Measurements from ENCODE around the gene E2F3.

Gene E2F3

DNA sequence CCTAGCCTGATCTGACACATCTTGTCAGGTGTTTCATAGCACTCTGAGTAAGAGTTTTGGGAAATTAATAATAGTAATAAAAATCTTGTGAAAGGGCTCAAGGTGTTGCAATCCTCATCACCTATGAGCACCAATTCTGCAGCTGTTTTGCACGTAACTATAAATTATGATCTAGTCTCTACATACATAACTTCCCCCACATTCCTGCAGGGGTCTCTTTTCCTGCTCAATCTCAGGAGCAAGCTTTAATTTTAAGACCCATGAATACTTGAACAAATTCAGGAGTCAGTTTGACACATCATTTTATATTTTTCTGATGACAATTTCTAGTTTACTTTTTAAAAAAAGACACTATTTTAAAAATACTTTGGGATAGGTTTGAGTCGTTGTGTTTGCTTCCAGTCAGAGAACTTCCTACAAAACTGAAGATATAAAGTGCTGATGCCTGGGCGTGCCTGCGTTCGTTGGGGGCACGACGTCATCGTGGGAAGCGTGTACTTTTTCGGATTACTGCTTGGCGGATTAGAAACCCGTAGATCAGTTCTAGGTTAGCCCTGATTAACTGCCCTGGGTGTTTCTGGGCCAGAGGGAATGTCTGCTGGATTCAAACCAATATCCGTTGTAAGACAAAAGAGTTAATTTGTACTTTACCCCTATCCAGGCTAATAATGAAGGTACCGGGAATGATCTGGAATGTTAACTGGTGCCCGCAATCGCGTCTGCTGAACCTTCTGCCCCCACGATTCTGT is 1.0 kb upstream of the E2F3 start:
- 0% methylated on average over 16 of the region's 18 CpGs for WGBS (ENCODE audit: insufficient coverage)
- Histone ChIP-seq H3K4me3 (ENCODE audit: control insufficient read depth in 1 of 7, extremely low read depth in 1 of 7, insufficient read depth in 4 of 7, low read depth in 2 of 7, low read length in 6 of 7) (peak overlapping the region; percentile 70 to 99 (median 80)), H3K27ac (ENCODE audit: insufficient read depth in 1 of 2, low read depth in 1 of 2, low read length in 2 of 2, poor library complexity in 1 of 2, severe bottlenecking in 2 of 2) (peak overlapping the region; percentile 41 to 85), H3K36me3 (ENCODE audit: control insufficient read depth in 4 of 4, insufficient read depth in 4 of 4, low read length in 3 of 4) (peaks cover 0 to 1% (median 0%) of the 10 kb centered on the region in 4 experiments), H3K27me3 (replicated peaks in 2 of 5; ENCODE audit: control insufficient read depth in 4 of 5, insufficient read depth in 5 of 5, low read length in 4 of 5) (no peaks in the 10 kb centered on the region), H3K9me3 (ENCODE audit: control extremely low read depth in 1 of 5, control insufficient read depth in 4 of 5, insufficient read depth in 2 of 5, low read depth in 1 of 5, low read length in 4 of 5) (no peaks in the 10 kb centered on the region), H3K4me1 (ENCODE audit: control extremely low read depth in 1 of 4, control insufficient read depth in 4 of 4, insufficient read depth in 4 of 4, low read length in 3 of 4) (peaks cover 6 to 26% (median 18%) of the 10 kb centered on the region in 4 experiments)
- CTCF ChIA-PET: interaction anchor here (0.9 to 4.7 kb wide), 14 partner anchors 9 to 132 kb away, joined by 3 to 24 read pairs (median 4); no protein-coding TSS in a partner anchor
- POLR2A ChIA-PET: interaction anchor here (0.6 to 0.9 kb wide), 2 partner anchors 24 to 130 kb away, joined by 3 read pairs; no protein-coding TSS in a partner anchor
- DNase-seq: peak; percentile 77 to 87 (median 85)

DNA sequence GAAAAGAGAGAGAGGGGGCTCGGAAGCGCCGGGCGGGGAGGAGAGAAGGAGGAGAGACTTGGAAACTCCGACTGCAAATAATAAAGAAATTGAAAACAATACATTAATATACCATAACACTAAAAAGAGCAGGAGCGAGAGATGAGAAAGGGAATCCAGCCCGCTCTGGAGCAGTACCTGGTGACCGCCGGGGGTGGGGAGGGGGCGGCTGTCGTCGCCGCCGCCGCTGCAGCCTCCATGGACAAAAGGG is 338 bp downstream of the E2F3 start:
- Histone ChIP-seq H3K36me3 (ENCODE audit: control insufficient read depth in 4 of 4, insufficient read depth in 4 of 4, low read length in 3 of 4) (peaks cover 0 to 15% (median 2%) of the 10 kb centered on the region in 4 experiments), H3K27ac (ENCODE audit: insufficient read depth in 1 of 2, low read depth in 1 of 2, low read length in 2 of 2, poor library complexity in 1 of 2, severe bottlenecking in 2 of 2) (peak overlapping the region in 1 of 2 experiments; percentile 97), H3K27me3 (replicated peaks in 2 of 5; ENCODE audit: control insufficient read depth in 4 of 5, insufficient read depth in 5 of 5, low read length in 4 of 5) (no peaks in the 10 kb centered on the region), H3K4me3 (ENCODE audit: control insufficient read depth in 1 of 7, extremely low read depth in 1 of 7, insufficient read depth in 4 of 7, low read depth in 2 of 7, low read length in 6 of 7) (peak overlapping the region; percentile 71 to 99 (median 80)), H3K9me3 (ENCODE audit: control extremely low read depth in 1 of 5, control insufficient read depth in 4 of 5, insufficient read depth in 2 of 5, low read depth in 1 of 5, low read length in 4 of 5) (no peaks in the 10 kb centered on the region), H3K4me1 (ENCODE audit: control extremely low read depth in 1 of 4, control insufficient read depth in 4 of 4, insufficient read depth in 4 of 4, low read length in 3 of 4) (peaks cover 12 to 39% (median 28%) of the 10 kb centered on the region in 4 experiments)
- POLR2A ChIA-PET: interaction anchor here (2.1 kb wide), 1 partner anchor 132 kb away, joined by 7 read pairs; the partner anchor contains the start of gene CDKAL1
- CTCF ChIA-PET: no interaction called here
- no peak for DNase-seq
- WGBS (ENCODE audit: insufficient coverage): 0% methylated on average over 10 of the region's 15 CpGs

DNA sequence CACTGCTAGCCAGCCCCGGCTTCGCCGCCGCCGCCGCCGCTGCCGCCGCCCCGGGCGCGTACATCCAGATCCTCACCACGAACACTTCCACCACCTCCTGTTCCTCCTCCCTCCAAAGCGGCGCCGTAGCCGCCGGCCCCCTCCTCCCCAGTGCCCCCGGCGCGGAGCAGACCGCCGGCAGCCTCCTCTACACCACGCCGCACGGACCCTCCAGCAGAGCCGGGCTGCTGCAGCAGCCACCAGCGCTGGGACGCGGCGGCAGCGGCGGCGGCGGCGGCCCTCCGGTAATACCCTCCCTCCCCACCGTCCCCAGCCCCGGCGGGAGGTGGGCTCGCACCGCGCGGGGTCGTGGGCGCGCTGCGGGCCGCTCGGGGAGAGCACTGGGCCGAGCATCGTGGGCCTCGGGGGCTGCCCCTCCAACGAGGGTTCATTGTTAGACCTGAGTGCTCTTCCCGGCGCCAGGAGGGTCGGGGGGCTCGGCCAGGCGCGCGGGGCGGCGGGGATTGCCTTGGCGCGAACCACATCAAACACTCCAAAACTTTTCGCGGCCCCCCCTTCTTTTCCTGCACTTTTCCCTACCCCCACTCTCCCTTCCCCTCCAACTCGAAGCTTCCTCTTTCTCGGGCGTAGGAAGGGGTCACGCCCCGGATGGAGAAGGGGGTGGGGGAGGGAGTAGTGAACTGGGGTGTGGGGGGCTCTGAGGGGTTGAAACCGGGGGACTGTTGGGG is 827 bp downstream of the E2F3 start:
- ChIA-PET CTCF (interaction anchor here (3.6 kb wide), 1 partner anchor 16 kb away, joined by 29 read pairs; no protein-coding TSS in a partner anchor), POLR2A (interaction anchor here (0.7 to 2.6 kb wide), 10 partner anchors 16 to 1191 kb away, joined by 3 to 16 read pairs (median 3); partner anchors contain the start of genes CDKAL1, MBOAT1 and SOX4)
- Histone ChIP-seq H3K4me3 (ENCODE audit: control insufficient read depth in 1 of 7, extremely low read depth in 1 of 7, insufficient read depth in 4 of 7, low read depth in 2 of 7, low read length in 6 of 7) (peak overlapping the region; percentile 71 to 99 (median 80)), H3K36me3 (ENCODE audit: control insufficient read depth in 4 of 4, insufficient read depth in 4 of 4, low read length in 3 of 4) (peaks cover 0 to 18% (median 2%) of the 10 kb centered on the region in 4 experiments), H3K9me3 (ENCODE audit: control extremely low read depth in 1 of 5, control insufficient read depth in 4 of 5, insufficient read depth in 2 of 5, low read depth in 1 of 5, low read length in 4 of 5) (no peaks in the 10 kb centered on the region), H3K4me1 (ENCODE audit: control extremely low read depth in 1 of 4, control insufficient read depth in 4 of 4, insufficient read depth in 4 of 4, low read length in 3 of 4) (peaks cover 14 to 44% (median 30%) of the 10 kb centered on the region in 4 experiments), H3K27me3 (replicated peaks in 2 of 5; ENCODE audit: control insufficient read depth in 4 of 5, insufficient read depth in 5 of 5, low read length in 4 of 5) (no peaks in the 10 kb centered on the region), H3K27ac (ENCODE audit: insufficient read depth in 1 of 2, low read depth in 1 of 2, low read length in 2 of 2, poor library complexity in 1 of 2, severe bottlenecking in 2 of 2) (peak overlapping the region; percentile 81 to 97)
- 0% methylated on average over 43 of the region's 73 CpGs for WGBS (ENCODE audit: insufficient coverage)
- DNase-seq: peak in 2 of 3 donors; percentile 41 to 66

DNA sequence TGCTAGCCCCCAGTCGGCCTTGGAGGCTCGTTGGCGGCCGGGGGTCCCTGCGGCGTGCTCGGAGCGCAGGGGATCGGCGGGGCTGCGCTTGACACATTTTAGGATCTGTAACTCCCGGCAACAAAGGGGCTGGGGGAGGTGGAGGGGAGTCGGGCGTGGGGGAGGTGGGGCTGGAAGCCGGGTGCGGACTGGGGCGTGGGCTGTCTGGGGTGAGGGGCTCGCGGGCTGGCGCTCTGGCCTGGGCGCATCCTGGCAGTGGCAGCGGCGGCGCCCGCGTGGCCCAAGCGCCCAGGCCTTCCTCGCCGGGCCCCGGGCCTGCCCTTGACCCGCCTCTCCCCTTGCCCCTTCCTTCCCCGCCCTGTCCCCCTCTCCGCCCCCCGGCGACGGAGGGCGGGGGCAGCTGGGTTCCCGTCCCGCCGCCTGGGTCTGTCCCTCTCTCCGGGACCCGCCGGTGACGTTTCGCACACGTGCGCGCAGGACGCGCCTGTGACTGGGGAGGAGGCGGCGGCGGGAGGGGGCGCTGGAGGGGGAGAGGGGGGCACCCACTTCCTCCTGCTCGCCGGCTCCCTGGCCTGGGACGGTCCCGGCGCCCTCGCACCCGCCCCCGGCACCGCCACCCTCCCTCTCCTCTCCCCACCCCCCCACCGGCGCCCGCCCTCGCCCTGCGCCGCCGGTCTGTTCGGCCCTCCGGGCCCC is 1.5 kb downstream of the E2F3 start:
- H3K27me3 ChIP-seq (replicated peaks in 2 of 5; ENCODE audit: control insufficient read depth in 4 of 5, insufficient read depth in 5 of 5, low read length in 4 of 5): no peaks in the 10 kb centered on the region
- H3K36me3 ChIP-seq (ENCODE audit: control insufficient read depth in 4 of 4, insufficient read depth in 4 of 4, low read length in 3 of 4): peaks cover 0 to 21% (median 2%) of the 10 kb centered on the region in 4 experiments
- ChIA-PET POLR2A (interaction anchor here (0.6 to 2.6 kb wide), 15 partner anchors 15 to 1190 kb away, joined by 3 to 16 read pairs (median 3); partner anchors contain the start of genes CDKAL1, MBOAT1 and SOX4), CTCF (interaction anchor here (1.3 to 3.6 kb wide), 7 partner anchors 10 to 56 kb away, joined by 3 to 29 read pairs (median 11); no protein-coding TSS in a partner anchor)
- H3K9me3 ChIP-seq (ENCODE audit: control extremely low read depth in 1 of 5, control insufficient read depth in 4 of 5, insufficient read depth in 2 of 5, low read depth in 1 of 5, low read length in 4 of 5): no peaks in the 10 kb centered on the region
- H3K27ac ChIP-seq (ENCODE audit: insufficient read depth in 1 of 2, low read depth in 1 of 2, low read length in 2 of 2, poor library complexity in 1 of 2, severe bottlenecking in 2 of 2): peak overlapping the region; percentile 93 to 97
- peak overlapping the region; percentile 78 to 99 (median 86) for H3K4me3 ChIP-seq (ENCODE audit: control insufficient read depth in 1 of 7, extremely low read depth in 1 of 7, insufficient read depth in 4 of 7, low read depth in 2 of 7, low read length in 6 of 7)
- WGBS (ENCODE audit: insufficient coverage): 0% methylated on average over 12 of the region's 72 CpGs
- peaks cover 18 to 51% (median 36%) of the 10 kb centered on the region in 4 experiments for H3K4me1 ChIP-seq (ENCODE audit: control extremely low read depth in 1 of 4, control insufficient read depth in 4 of 4, insufficient read depth in 4 of 4, low read length in 3 of 4)
- peak; percentile 97 to 99 (median 97) for DNase-seq

DNA sequence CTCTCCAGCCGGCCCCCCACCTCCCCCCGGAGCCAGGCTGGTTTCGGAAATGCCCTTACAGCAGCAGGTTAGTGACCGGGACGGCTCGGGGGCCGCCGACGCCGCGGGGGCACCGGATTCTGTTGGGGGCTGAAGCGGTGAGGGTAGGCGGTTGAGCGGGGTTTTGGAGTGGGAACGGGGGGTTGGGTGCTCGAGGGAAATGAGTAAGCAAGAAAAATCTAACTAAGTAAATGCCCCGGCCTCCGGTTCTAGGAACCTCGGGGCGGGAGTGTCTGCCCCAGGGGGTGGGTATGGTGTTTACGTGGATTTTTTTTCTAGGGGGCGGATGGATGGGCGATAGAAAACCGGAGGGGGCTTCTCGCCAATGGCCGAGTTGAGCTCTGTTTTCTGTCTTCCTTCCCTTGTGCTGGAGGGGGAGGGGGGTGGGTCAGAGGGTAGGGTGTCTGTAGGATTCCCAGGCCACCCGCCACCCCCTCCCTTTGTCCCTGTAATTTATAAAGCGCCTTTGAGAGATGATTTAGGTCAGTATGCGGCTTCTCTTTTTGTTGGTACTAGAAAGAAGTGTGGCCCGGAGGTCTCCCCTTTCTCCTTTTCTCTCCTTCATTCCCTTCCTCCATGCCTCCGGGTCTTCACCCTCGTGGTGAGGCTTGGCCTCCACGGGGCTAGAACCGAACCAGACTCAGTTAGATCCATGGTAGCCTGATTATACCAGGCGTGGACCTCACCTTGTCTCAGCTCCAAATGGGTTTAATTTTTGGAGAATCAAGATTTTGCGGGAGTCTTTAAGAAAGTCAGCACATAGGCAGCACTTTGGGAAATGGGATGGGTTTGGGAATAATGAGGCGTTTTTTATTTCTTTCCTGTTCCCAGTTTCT is 2.3 kb downstream of the E2F3 start:
- peaks cover 24 to 59% (median 43%) of the 10 kb centered on the region in 4 experiments for H3K4me1 ChIP-seq (ENCODE audit: control extremely low read depth in 1 of 4, control insufficient read depth in 4 of 4, insufficient read depth in 4 of 4, low read length in 3 of 4)
- DNase-seq: peak; percentile 95 to 99 (median 98)
- H3K27me3 ChIP-seq (replicated peaks in 2 of 5; ENCODE audit: control insufficient read depth in 4 of 5, insufficient read depth in 5 of 5, low read length in 4 of 5): no peaks in the 10 kb centered on the region
- H3K4me3 ChIP-seq (ENCODE audit: control insufficient read depth in 1 of 7, extremely low read depth in 1 of 7, insufficient read depth in 4 of 7, low read depth in 2 of 7, low read length in 6 of 7): peak overlapping the region; percentile 43 to 99 (median 84)
- H3K36me3 ChIP-seq (ENCODE audit: control insufficient read depth in 4 of 4, insufficient read depth in 4 of 4, low read length in 3 of 4): peaks cover 0 to 27% (median 2%) of the 10 kb centered on the region in 4 experiments
- CTCF ChIA-PET: interaction anchor here (0.7 to 3.6 kb wide), 25 partner anchors 10 to 127 kb away, joined by 3 to 29 read pairs (median 5); no protein-coding TSS in a partner anchor
- peak overlapping the region; percentile 93 to 97 for H3K27ac ChIP-seq (ENCODE audit: insufficient read depth in 1 of 2, low read depth in 1 of 2, low read length in 2 of 2, poor library complexity in 1 of 2, severe bottlenecking in 2 of 2)
- no peaks in the 10 kb centered on the region for H3K9me3 ChIP-seq (ENCODE audit: control extremely low read depth in 1 of 5, control insufficient read depth in 4 of 5, insufficient read depth in 2 of 5, low read depth in 1 of 5, low read length in 4 of 5)
- 0% methylated on average over 19 of the region's 38 CpGs for WGBS (ENCODE audit: insufficient coverage)
- POLR2A ChIA-PET: interaction anchor here (0.6 to 2.6 kb wide), 19 partner anchors 13 to 1189 kb away, joined by 3 to 19 read pairs (median 3); partner anchors contain the start of genes CDKAL1 and SOX4

DNA sequence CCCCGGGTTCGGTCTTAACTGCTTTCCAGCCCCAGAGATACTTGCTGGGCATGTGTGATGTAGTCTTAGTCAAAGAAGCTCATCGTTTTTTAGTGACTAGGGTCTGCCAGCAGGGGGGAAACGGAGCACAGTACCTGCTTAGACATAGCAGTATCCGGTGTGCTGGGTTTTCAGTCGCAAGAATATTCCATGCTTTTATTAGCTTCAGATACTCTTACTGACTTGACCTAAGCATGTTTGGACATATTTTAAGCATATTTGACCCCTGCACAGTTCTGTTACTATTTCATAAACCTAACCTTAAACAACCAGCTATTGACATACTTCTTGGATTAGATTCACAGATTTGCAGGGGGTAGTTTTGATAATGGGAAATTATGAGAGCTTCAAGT is 3.0 kb downstream of the E2F3 start:
- ChIA-PET CTCF (interaction anchor here (0.7 to 3.6 kb wide), 28 partner anchors 9 to 126 kb away, joined by 3 to 29 read pairs (median 4); no protein-coding TSS in a partner anchor), POLR2A (interaction anchor here (0.7 to 2.6 kb wide), 9 partner anchors 12 to 125 kb away, joined by 3 to 19 read pairs (median 3); no protein-coding TSS in a partner anchor)
- DNase-seq: peak; percentile 82 to 88 (median 88)
- 0% methylated on average over 6 of the region's 6 CpGs for WGBS (ENCODE audit: insufficient coverage)
- no peaks in the 10 kb centered on the region for H3K27me3 ChIP-seq (replicated peaks in 2 of 5; ENCODE audit: control insufficient read depth in 4 of 5, insufficient read depth in 5 of 5, low read length in 4 of 5)
- H3K36me3 ChIP-seq (ENCODE audit: control insufficient read depth in 4 of 4, insufficient read depth in 4 of 4, low read length in 3 of 4): peaks cover 0 to 27% (median 2%) of the 10 kb centered on the region in 4 experiments
- H3K4me1 ChIP-seq (ENCODE audit: control extremely low read depth in 1 of 4, control insufficient read depth in 4 of 4, insufficient read depth in 4 of 4, low read length in 3 of 4): peaks cover 28 to 66% (median 48%) of the 10 kb centered on the region in 4 experiments
- H3K9me3 ChIP-seq (ENCODE audit: control extremely low read depth in 1 of 5, control insufficient read depth in 4 of 5, insufficient read depth in 2 of 5, low read depth in 1 of 5, low read length in 4 of 5): no peaks in the 10 kb centered on the region
- H3K4me3 ChIP-seq (ENCODE audit: control insufficient read depth in 1 of 7, extremely low read depth in 1 of 7, insufficient read depth in 4 of 7, low read depth in 2 of 7, low read length in 6 of 7): peak overlapping the region; percentile 43 to 99 (median 84)
- H3K27ac ChIP-seq (ENCODE audit: insufficient read depth in 1 of 2, low read depth in 1 of 2, low read length in 2 of 2, poor library complexity in 1 of 2, severe bottlenecking in 2 of 2): peak overlapping the region; percentile 93 to 97

Data from common myeloid progenitor, CD34-positive (primary cell).